Metanephros (tissue), 2 donors: Measurements from ENCODE around the gene SNRNP35. TPM values are rescaled to one million over a fixed set of nuclear protein-coding genes. Genes with fewer than 3 reads are reported as not detected.

Source experiments
- small RNA-seq: library from RNA; depleted of rRNA; stranded (forward); fragments of <200 nt; gene quantifications from one replicate; pipeline ENCODE3, GENCODE V24; 2014; ENCODE audit warnings: low replicate concordance
- total RNA-seq: library from RNA; depleted of rRNA; stranded (reverse); fragments of >200 nt; gene quantifications from one replicate; pipeline ENCODE4 v1.2.3, GENCODE V29; 2014

Gene SNRNP35, protein sequence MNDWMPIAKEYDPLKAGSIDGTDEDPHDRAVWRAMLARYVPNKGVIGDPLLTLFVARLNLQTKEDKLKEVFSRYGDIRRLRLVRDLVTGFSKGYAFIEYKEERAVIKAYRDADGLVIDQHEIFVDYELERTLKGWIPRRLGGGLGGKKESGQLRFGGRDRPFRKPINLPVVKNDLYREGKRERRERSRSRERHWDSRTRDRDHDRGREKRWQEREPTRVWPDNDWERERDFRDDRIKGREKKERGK
- total RNA-seq, result 22.5 TPM

GRCh38 chr12:123457980-123458779 is at the start of gene SNRNP35:
Gene SNRNP35 (plus strand): TSS chr12:123458139. CDS start chr12:123465541, 7,402 bp downstream.

DNA sequence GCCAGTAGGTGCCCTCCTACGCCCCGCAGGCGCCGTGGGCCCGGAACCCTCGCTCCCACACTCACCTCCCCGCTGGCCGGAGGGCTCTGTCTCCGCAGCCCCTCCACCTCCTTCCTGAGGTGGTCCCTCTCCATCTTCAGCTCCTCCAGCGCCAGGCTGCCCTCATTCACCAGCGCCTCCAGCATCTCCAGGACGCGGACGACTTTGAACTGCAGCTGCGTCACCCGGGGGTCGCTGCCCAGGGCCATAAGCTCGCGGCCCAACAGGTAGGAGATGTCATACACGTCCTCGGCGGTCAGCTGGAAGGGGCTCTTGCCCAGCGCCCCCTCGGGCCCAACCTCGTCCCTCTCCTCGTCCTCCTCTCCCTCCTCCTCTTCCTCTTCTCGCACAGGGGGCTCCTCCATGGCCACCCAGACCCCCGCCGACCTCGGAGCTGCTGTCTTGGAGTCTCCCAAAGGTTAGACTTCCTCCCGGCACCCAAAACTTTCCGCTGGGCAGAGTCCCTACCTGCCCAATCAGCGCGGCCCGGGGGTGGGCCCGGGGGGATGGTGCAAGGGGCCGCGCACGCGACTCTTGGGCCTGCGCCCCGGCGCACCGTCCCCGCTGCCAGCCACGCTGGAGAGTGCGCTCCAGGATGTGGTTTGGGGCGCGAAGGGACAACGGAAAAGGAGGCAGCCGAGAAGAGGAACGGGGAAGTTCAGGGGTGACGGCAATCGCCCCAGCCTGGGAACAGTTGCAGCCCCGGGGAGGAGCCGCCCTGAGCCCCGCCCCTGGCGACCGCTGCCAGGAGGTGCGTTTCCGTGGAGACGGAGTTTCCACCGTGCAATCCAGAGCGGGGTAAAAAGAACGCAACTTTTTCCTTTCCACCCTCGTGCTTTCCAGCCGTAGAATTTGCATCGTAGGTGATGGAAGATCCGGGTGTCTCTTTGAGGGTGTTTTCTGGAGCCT is 21.6 kb upstream of the SNRNP35 start, which contains the start of gene RILPL2:
TSS of gene RILPL2 (minus strand) at position 668 of the 948 bp plus-strand sequence. CDS start at position 404, 264 bp downstream.

Small RNAs within 50 kb of the gene (small RNA-seq; reads per million reads assigned to genes)
- gene AC145423.2, result not detected

Other genes with a start within 250 kb of the SNRNP35 start
- 62.6 TPM for gene MPHOSPH9, start 225.0 kb upstream of the SNRNP35 start, total RNA-seq
- gene MTRFR, start 224.7 kb upstream of the SNRNP35 start, total RNA-seq, result 10.7 TPM
- 59.3 TPM for gene CDK2AP1, start 186.3 kb upstream of the SNRNP35 start, total RNA-seq
- 18.9 TPM for gene SBNO1, start 93.3 kb upstream of the SNRNP35 start, total RNA-seq
- gene KMT5A, start 74.0 kb upstream of the SNRNP35 start, total RNA-seq, result 31.5 TPM
- 4.4 TPM for gene RILPL2, start 21.5 kb upstream of the SNRNP35 start, total RNA-seq
- 13.3 TPM for gene RILPL1, start 75.6 kb downstream of the SNRNP35 start, total RNA-seq
- gene TMED2, start 126.4 kb downstream of the SNRNP35 start, total RNA-seq, result 142 TPM
- 17.2 TPM for gene DDX55, start 144.0 kb downstream of the SNRNP35 start, total RNA-seq
- gene EIF2B1, start 175.5 kb downstream of the SNRNP35 start, total RNA-seq, result 46.5 TPM
- 22.0 TPM for gene GTF2H3, start 175.7 kb downstream of the SNRNP35 start, total RNA-seq
- gene TCTN2, start 213.0 kb downstream of the SNRNP35 start, total RNA-seq, result 19.6 TPM